ENCODE measurements around the gene ZBED5. TPM values are rescaled to one million over a fixed set of nuclear protein-coding genes. Genes with fewer than 3 reads are reported as not detected.

The ZBED5 gene
- total and polyA plus RNA-seq, 9 of the 15 experiments (the other 6 are each of a cell fraction or from before 2014, with no cell fraction given): 12.4 to 70.7 (median 26.8) TPM

DNA sequence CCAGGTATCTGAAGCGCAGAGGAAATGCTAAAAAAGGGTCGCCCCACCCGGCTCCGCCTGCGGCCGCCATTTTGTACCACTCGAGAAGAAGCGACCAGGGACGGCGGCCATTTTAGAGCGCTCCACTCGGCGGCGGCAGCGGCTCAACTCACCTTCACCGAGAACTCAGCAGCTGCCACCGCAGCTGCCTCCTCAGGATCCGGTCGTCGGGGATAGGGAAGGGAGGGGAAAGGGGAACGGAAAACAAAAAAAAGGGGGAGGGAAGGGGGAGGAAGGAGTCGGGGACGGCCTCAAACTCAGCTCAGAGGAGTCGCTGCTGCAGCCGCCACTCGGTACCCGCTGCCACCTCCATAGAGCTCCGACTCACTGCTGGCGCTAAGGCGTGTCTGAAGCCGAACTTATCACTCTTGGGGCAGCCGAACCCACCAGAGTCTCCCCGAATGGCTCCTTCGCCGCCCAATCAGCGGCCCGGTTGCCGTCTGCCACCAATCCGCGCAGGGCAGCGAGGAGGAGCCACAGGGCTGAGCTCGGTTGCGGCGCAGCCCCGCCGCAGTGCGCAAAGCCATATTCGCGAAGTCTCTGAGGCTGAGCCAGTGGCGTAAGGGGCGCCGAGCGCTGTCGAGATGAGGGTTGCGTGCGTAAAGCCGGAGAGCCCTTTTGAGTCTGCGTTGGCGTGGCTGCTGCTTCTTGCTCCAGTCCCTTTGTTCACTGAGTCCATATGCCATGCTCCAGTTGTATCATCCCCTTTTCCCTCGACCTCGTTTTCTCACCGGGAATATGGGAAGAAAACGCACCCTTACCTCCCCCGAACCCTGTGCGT lies 49.1 kb downstream of the ZBED5 start, which contains the start of gene EIF4G2 (continued):
- 0 out of 2 replicates have a peak, but pooled peaks have one; percentile 59 for TF ChIP-seq DMBX1 (CRISPR knock-in tag; IDR thresholded peaks at IDR 0.05; ENCODE audit: borderline replicate concordance)
- TF ChIP-seq, protein P1, sequence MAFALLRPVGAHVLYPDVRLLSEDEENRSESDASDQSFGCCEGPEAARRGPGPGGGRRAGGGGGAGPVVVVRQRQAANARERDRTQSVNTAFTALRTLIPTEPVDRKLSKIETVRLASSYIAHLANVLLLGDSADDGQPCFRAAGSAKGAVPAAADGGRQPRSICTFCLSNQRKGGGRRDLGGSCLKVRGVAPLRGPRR (CRISPR knock-in tag; IDR thresholded peaks at IDR 0.05): no peak
- no peak for TF ChIP-seq ZNF76 (CRISPR knock-in tag; IDR thresholded peaks at IDR 0.05; ENCODE audit: borderline replicate concordance)
- TF ChIP-seq ZFX (CRISPR knock-in tag; IDR thresholded peaks at IDR 0.05): no peak
- peak; percentile 11 for TF ChIP-seq FIP1L1 (IDR thresholded peaks at IDR 0.05; ENCODE audit: low read depth, low read length, poor library complexity, severe bottlenecking)
- TF ChIP-seq, protein P2, sequence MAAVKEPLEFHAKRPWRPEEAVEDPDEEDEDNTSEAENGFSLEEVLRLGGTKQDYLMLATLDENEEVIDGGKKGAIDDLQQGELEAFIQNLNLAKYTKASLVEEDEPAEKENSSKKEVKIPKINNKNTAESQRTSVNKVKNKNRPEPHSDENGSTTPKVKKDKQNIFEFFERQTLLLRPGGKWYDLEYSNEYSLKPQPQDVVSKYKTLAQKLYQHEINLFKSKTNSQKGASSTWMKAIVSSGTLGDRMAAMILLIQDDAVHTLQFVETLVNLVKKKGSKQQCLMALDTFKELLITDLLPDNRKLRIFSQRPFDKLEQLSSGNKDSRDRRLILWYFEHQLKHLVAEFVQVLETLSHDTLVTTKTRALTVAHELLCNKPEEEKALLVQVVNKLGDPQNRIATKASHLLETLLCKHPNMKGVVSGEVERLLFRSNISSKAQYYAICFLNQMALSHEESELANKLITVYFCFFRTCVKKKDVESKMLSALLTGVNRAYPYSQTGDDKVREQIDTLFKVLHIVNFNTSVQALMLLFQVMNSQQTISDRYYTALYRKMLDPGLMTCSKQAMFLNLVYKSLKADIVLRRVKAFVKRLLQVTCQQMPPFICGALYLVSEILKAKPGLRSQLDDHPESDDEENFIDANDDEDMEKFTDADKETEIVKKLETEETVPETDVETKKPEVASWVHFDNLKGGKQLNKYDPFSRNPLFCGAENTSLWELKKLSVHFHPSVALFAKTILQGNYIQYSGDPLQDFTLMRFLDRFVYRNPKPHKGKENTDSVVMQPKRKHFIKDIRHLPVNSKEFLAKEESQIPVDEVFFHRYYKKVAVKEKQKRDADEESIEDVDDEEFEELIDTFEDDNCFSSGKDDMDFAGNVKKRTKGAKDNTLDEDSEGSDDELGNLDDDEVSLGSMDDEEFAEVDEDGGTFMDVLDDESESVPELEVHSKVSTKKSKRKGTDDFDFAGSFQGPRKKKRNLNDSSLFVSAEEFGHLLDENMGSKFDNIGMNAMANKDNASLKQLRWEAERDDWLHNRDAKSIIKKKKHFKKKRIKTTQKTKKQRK (IDR thresholded peaks at IDR 0.05; ENCODE audit: borderline replicate concordance, low read depth, low read length): no peak
- TF ChIP-seq ZNF830 (CRISPR knock-in tag; IDR thresholded peaks at IDR 0.05): no peak
- TF ChIP-seq HNRNPL (IDR thresholded peaks at IDR 0.05; ENCODE audit: low read depth, low read length): peak; percentile 98
- TF ChIP-seq PHTF2 (CRISPR knock-in tag; IDR thresholded peaks at IDR 0.05): no peak; the same call in 1 of the 2 replicates
- peak; percentile 86 for TF ChIP-seq ARHGAP35 (IDR thresholded peaks at IDR 0.05; ENCODE audit: partially characterized antibody)
- TF ChIP-seq TCF3 (CRISPR knock-in tag; IDR thresholded peaks at IDR 0.05): peak; percentile 50
- TF ChIP-seq ZSCAN29 (IDR thresholded peaks at IDR 0.05): no peak; the same call in 1 of the 2 replicates
- TF ChIP-seq BRD9 (IDR thresholded peaks at IDR 0.05; ENCODE audit: low read depth, partially characterized antibody): peak; percentile 93
- TF ChIP-seq SAP30 (IDR thresholded peaks at IDR 0.05; ENCODE audit: borderline replicate concordance, insufficient read depth, low read depth, low read length, poor library complexity, severe bottlenecking): no peak
- no peak for TF ChIP-seq ZNF121 (CRISPR knock-in tag; conservative IDR thresholded peaks at IDR 0.05)
- TF ChIP-seq ZNF644 (tag; IDR thresholded peaks at IDR 0.05; ENCODE audit: low read depth): no peak
- TF ChIP-seq SRSF1 (IDR thresholded peaks at IDR 0.05; ENCODE audit: low read depth, low read length): peak; percentile 98
- no peak for TF ChIP-seq MCM5 (IDR thresholded peaks at IDR 0.05; ENCODE audit: low read depth)
- TF ChIP-seq POLR2H (tag; IDR thresholded peaks at IDR 0.05; ENCODE audit: low read depth): peak; percentile 99
- TF ChIP-seq ZNF778 (CRISPR knock-in tag; IDR thresholded peaks at IDR 0.05): no peak
- TF ChIP-seq POU5F1 (IDR thresholded peaks at IDR 0.05; ENCODE audit: borderline replicate concordance, low read depth, low read length, partially characterized antibody): no peak
- TF ChIP-seq RBM34 (IDR thresholded peaks at IDR 0.05; ENCODE audit: borderline replicate concordance, insufficient read depth, low read length): no peak
- TF ChIP-seq, protein P3, sequence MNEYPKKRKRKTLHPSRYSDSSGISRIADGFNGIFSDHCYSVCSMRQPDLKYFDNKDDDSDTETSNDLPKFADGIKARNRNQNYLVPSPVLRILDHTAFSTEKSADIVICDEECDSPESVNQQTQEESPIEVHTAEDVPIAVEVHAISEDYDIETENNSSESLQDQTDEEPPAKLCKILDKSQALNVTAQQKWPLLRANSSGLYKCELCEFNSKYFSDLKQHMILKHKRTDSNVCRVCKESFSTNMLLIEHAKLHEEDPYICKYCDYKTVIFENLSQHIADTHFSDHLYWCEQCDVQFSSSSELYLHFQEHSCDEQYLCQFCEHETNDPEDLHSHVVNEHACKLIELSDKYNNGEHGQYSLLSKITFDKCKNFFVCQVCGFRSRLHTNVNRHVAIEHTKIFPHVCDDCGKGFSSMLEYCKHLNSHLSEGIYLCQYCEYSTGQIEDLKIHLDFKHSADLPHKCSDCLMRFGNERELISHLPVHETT (CRISPR knock-in tag; conservative IDR thresholded peaks at IDR 0.05 in 1 of 2, IDR thresholded peaks at IDR 0.05 in 1 of 2): peak in 1 of 2 experiments; percentile 41; a peak in 2 of 4 replicates
